ENCODE data around the gene KAZALD1. TPM values are rescaled to one million over a fixed set of nuclear protein-coding genes. Genes with fewer than 3 reads are reported as not detected.
A peak's percentile ranks its signal among the peaks of the same experiment; 100 is the strongest.

The KAZALD1 gene
- total RNA-seq, 1 experiment from 2014 or later: 16.0 TPM

DNA sequence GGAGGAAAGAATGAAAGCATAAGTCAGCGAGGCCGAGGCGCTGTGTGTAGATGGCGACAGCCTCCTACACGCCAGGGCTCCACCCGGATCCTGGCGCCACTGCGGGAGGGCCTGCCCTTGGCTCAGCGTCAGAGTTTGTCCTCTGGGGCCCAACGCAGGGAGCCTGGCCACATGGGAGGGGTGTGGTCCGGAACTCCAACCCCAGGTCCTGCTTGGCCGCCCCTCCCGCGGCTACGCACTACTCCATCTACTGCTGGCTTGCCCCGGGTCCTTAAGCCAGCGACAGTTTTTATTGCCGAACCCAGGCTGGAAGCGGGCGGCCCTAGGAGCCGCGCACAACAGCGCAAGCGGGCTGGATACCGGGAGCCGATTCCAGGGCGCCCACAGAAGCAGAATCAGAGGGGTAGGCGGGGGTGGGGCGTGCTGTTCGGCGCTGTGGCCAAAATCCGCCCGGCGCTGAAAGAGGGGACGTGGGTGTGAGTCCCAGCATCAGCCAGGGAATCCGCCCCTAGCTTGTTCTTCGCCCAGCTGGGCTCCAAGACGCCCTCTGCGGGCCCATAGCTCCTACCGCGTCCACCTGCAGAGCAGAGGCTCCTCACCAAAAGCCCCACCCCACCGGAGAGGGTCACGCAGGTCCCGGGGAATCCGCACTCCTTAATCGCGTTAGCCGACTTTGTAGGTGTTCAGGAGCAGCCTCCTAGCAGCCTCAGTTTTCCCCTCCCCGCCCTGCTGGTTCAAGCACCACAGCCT is 4.5 kb downstream of the KAZALD1 start (continued):
- TF ChIP-seq, protein P1, sequence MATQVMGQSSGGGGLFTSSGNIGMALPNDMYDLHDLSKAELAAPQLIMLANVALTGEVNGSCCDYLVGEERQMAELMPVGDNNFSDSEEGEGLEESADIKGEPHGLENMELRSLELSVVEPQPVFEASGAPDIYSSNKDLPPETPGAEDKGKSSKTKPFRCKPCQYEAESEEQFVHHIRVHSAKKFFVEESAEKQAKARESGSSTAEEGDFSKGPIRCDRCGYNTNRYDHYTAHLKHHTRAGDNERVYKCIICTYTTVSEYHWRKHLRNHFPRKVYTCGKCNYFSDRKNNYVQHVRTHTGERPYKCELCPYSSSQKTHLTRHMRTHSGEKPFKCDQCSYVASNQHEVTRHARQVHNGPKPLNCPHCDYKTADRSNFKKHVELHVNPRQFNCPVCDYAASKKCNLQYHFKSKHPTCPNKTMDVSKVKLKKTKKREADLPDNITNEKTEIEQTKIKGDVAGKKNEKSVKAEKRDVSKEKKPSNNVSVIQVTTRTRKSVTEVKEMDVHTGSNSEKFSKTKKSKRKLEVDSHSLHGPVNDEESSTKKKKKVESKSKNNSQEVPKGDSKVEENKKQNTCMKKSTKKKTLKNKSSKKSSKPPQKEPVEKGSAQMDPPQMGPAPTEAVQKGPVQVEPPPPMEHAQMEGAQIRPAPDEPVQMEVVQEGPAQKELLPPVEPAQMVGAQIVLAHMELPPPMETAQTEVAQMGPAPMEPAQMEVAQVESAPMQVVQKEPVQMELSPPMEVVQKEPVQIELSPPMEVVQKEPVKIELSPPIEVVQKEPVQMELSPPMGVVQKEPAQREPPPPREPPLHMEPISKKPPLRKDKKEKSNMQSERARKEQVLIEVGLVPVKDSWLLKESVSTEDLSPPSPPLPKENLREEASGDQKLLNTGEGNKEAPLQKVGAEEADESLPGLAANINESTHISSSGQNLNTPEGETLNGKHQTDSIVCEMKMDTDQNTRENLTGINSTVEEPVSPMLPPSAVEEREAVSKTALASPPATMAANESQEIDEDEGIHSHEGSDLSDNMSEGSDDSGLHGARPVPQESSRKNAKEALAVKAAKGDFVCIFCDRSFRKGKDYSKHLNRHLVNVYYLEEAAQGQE (IDR thresholded peaks at IDR 0.05; ENCODE audit: low read depth): no peak
- TF ChIP-seq TCF7L2 (IDR thresholded peaks at IDR 0.05; ENCODE audit: borderline replicate concordance, extremely low read depth, insufficient read depth, insufficient read length): peak; percentile 53

- no TSS peak for BruUV-seq (replicated peaks)
- CTCF ChIA-PET: interaction anchor here (0.8 to 8.3 kb wide), 14 partner anchors 8 to 147 kb away, joined by 3 to 91 read pairs (median 7); partner anchors contain the start of genes PDZD7 and SFXN3
Measured at GRCh38 chr10:101066896-101067355, 5.1 kb downstream of the KAZALD1 start.

More at GRCh38 chr10:101066896-101067355, 5.1 kb downstream of the KAZALD1 start:
- Histone ChIP-seq H4K20me1 (ENCODE audit: insufficient read depth) (no peaks in the 10 kb centered on the region), H3K79me2 (ENCODE audit: insufficient read depth, low read length) (no peaks in the 10 kb centered on the region; the same call in 1 of the 2 replicates), H3K9me2 (ENCODE audit: insufficient read depth) (no peaks in the 10 kb centered on the region), H3K27ac (ENCODE audit: low read depth, low read length) (peak overlapping the region; percentile 93), H3K9ac (ENCODE audit: low read length) (peak overlapping the region; percentile 79), H3K9me3 (ENCODE audit: control insufficient read depth in 1 of 2, insufficient read depth in 1 of 2, low read depth in 1 of 2, low read length in 2 of 2) (no peaks in the 10 kb centered on the region), H3K27me3 (ENCODE audit: insufficient read depth, low read length) (no peaks in the 10 kb centered on the region), H3K4me1 (ENCODE audit: control insufficient read depth in 1 of 2, insufficient read depth in 2 of 2, low read length in 2 of 2) (peaks cover 43 to 84% of the 10 kb centered on the region in 2 experiments), H3K4me2 (ENCODE audit: low read length) (peak overlapping the region; percentile 96), H3K36me3 (ENCODE audit: control insufficient read depth in 1 of 2, insufficient read depth in 2 of 2, low read length in 2 of 2) (no peaks in the 10 kb centered on the region), H3K4me3 (replicated peaks in 1 of 2; ENCODE audit: low read depth in 1 of 2, low read length in 2 of 2) (peak overlapping the region; percentile 66 to 71), H2AFZ (ENCODE audit: low read depth, low read length, poor library complexity, severe bottlenecking) (peak overlapping the region; percentile 33)
- no peak for TF ChIP-seq ZNF274 (IDR thresholded peaks at IDR 0.05; ENCODE audit: low read depth, low read length)
- peak; percentile 3 for TF ChIP-seq POLR2A (IDR thresholded peaks at IDR 0.05; ENCODE audit: borderline replicate concordance, extremely low read depth, insufficient read depth, insufficient read length)
- ATAC-seq: peak; percentile 1; the same call in 1 of the 2 replicates
- DNase-seq (ENCODE audit: low read depth, low spot score): no peak
- intact Hi-C loops (cut with micrococcal nuclease): loop anchor here (1.0 to 10.0 kb wide), 3 partner anchors 26 to 508 kb away; no protein-coding TSS in a partner anchor
- ChIA-PET RAD21 (ENCODE audit: low non-redundant PET in 1 of 2, low total read pairs in 2 of 2, uncharacterized antibody in 2 of 2, unreplicated experiment in 2 of 2) (interaction anchor here (0.6 to 2.1 kb wide), 12 partner anchors 15 to 75 kb away, joined by 3 to 8 read pairs (median 6); no protein-coding TSS in a partner anchor), POLR2A (interaction anchor here (0.9 to 1.4 kb wide), 7 partner anchors 8 to 75 kb away, joined by 3 to 9 read pairs (median 6); no protein-coding TSS in a partner anchor)

All from HCT116 (cell line).